Measurements from ENCODE around the gene PTRH2. TPM values are rescaled to one million over a fixed set of nuclear protein-coding genes. Genes with fewer than 3 reads are reported as not detected.
"Not testable (repeated sequence)": the region's sequence is repeated elsewhere in the genome, so short reads cannot be mapped to it uniquely, and the experiment has no call there.

Gene PTRH2
- total RNA-seq, 1 donor from 2014 or later: 18.8 TPM

DNA sequence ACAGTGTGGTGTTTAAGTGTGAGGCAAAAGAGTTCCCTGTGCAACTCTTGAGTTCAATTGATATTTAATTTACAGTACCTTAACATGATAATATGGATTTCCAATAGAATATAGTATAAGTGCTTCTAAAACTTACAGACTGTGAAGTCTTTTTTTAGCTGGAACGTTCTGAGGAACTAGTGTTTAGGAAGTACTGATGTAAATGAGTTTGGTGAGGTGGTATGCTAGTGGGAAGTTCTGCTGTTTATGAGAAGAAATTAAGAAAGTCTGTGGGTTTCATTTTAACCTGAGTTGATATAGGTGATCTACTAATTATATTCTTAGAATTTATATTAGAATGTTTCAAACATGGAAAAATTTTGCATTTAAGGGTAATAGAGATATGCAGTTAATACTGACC lies 32.0 kb downstream of the PTRH2 start:
- DNase-seq (ENCODE audit: low spot score in 2 of 2): no peak
- no peak for FAIRE-seq

GRCh38 chr17:59671386-59671785 lies 35.8 kb downstream of the PTRH2 start:
- FAIRE-seq (no peak), DNase-seq (ENCODE audit: low spot score in 2 of 2) (no peak)

DNA sequence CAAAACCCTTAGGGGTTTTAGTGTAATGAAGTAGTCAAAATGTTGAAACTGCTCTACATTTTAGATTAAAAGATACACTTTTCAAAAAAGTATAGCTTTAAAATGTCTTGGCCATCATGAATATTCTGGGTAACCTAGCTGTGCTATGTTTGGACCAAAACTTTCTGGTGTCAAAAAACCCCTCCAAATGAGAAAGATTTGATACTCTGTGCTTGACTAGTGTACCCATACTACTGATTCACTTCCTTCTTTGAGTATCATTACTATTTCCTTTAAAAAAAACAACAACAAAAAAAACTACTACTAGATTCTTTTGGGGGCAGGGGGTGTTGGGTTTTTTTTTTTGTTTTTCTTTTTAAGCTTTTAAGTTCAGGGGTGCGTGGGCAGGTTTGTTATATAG lies 37.3 kb downstream of the PTRH2 start:
- no peak for FAIRE-seq
- DNase-seq (ENCODE audit: low spot score in 2 of 2): no peak

DNA sequence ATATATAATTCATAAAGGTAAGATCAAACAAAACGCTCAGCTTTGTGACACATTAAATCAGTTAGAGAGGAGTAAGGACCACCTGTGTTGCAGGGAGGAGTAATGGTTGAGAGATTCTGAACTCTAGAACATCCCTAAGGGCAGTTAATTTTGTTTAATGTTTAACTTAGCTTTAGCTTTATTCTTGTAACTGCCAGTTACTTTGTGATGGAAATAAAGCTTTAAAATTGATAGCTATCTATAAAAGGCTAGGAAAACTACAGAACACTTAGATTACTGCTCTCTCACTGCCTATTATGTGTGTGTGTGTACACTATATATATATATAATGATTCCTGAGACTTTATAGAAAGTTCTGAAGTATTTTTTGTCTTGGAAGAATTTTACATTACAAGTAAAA lies 37.8 kb downstream of the PTRH2 start:
- DNase-seq (ENCODE audit: low spot score in 2 of 2) (no peak), FAIRE-seq (no peak)

- no peak for DNase-seq (ENCODE audit: low spot score in 2 of 2)
- FAIRE-seq: peak; percentile 23
Measured at GRCh38 chr17:59668816-59669215, 38.4 kb downstream of the PTRH2 start.

GRCh38 chr17:59666235-59666634 lies 41.0 kb downstream of the PTRH2 start:
- DNase-seq (ENCODE audit: low spot score in 2 of 2): no peak
- FAIRE-seq: no peak

DNA sequence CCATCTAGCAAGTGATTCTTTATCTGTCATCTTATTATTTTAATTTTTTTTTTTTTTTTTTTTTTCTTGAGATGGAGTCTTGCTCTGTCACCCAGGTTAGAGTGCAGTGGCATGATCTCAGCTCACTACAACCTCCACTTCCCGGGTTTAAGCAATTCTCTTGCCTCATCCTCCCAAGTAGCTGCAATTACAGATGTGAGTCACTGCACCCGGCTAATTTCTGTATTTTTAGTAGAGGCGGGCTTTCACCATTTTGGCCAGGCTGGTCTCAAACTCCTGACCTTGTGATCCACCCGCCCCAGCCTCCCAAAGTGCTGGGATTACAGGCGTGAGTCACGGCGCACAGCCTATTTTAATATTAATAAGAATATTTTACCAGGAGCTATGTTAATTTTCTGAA lies 50.6 kb downstream of the PTRH2 start:
- not testable (repeated sequence) for DNase-seq (ENCODE audit: low spot score in 2 of 2); FAIRE-seq

DNA sequence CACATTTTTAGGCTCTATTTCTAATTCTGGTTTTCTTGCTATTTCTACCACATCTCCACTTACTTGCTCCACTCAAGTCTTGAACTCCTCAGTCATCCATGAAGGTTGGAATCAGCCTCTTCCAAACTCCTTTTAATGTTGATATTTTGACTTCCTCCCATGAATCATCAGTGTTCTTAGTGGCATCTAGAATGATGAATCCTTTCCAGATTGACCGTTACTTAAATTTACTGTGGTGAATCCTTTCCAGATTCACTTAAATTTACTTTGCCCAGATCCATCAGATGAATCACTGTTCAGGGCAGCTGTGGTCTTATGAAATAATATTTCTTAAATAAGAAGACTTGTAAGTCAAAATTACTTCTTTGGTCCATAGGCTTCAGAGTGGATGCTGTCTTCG lies 55.1 kb downstream of the PTRH2 start:
- no peak for DNase-seq (ENCODE audit: low spot score in 2 of 2)
- FAIRE-seq: no peak

GRCh38 chr17:59651346-59651745 lies 55.9 kb downstream of the PTRH2 start:
- FAIRE-seq (no peak), DNase-seq (ENCODE audit: low spot score in 2 of 2) (no peak)

DNA sequence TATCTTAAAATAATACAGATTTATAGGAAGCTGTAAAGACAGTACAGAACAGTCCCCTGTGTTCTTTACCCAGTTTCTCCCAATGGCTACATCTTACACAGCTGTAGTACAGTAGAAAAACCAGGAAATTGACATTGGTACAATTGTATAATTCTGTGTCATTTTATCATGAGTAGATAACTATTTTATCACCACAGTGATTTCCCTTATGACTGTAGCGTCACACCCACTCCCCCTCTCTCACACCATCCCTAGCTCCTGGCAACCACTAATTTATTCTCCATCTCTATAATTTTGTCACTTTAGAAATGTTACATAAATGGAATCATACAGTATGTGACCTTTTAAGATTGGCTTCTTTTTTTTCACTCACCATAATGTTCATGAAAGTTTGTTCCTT lies 56.6 kb downstream of the PTRH2 start:
- FAIRE-seq (no peak), DNase-seq (ENCODE audit: low spot score in 2 of 2) (no peak)

DNA sequence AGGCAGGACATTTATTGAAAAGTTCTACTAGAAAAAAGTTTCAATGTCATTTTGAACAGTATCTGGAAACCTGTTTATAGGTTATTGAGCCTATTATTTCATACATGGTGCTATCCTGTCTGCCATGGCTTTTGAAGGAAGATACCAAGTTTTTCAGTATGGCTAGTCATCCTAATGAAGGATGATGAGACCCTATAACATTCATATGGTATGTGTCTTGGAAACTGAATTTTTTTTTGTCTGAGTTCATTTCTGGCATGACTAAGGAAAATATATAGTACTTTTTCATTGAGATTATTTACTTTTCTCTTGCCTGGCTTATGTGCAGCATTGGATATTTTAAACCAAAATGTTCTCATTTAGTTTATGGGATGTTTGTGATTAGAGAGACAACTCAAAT lies 57.3 kb downstream of the PTRH2 start:
- FAIRE-seq (no peak), DNase-seq (ENCODE audit: low spot score in 2 of 2) (no peak)

Other genes with a start within 250 kb of the PTRH2 start
- 75.0 TPM for gene DHX40, start 141.8 kb downstream of the PTRH2 start, total RNA-seq
- gene CLTC, start 87.5 kb downstream of the PTRH2 start, total RNA-seq: 308 TPM
- gene VMP1, start 224 bp upstream of the PTRH2 start, total RNA-seq: 241 TPM
- 11.0 TPM for gene TUBD1, start 185.5 kb upstream of the PTRH2 start, total RNA-seq
- 36.3 TPM for gene RPS6KB1, start 185.7 kb upstream of the PTRH2 start, total RNA-seq